Karpas-422 (cell line): ENCODE data around the gene TPK1. TPM values are rescaled to one million over a fixed set of nuclear protein-coding genes. Genes with fewer than 3 reads are reported as not detected.

ENCODE experiments used
- DNase-seq: peaks from one replicate; pipeline ENCODE4 v3.0.0-alpha.2; 2015
- H2AFZ ChIP-seq: fragments of 200-600 bp; sonication (generic); 2 replicates; pipeline ENCODE4 v1.6.1; 2014; ENCODE audit warnings: antibody characterized with exemption, low read length, mixed read lengths
- H3K27ac ChIP-seq: fragments of 200-600 bp; sonication (generic); 2 replicates; pipeline ENCODE4 v1.5.1; 2014; ENCODE audit warnings: mild to moderate bottlenecking, low read length, moderate library complexity
- H3K27me3 ChIP-seq: fragments of 200-600 bp; sonication (generic); 2 replicates; pipeline ENCODE4 v1.6.1; 2014; ENCODE audit warnings: low read length, mixed read lengths
- H3K36me3 ChIP-seq: fragments of 200-600 bp; sonication (generic); 2 replicates; pipeline ENCODE4 v1.6.1; 2014; ENCODE audit warnings: low read length, mixed read lengths; ENCODE audit not compliant: insufficient read depth
- H3K4me1 ChIP-seq: fragments of 200-600 bp; sonication (generic); 2 replicates; pipeline ENCODE4 v1.6.1; 2014; ENCODE audit warnings: mild to moderate bottlenecking, low read length, mixed read lengths
- H3K4me2 ChIP-seq: fragments of 200-600 bp; sonication (generic); 2 replicates; pipeline ENCODE4 v1.6.1; 2014; ENCODE audit warnings: low read length, low read depth, mild to moderate bottlenecking; ENCODE audit not compliant: poor library complexity, severe bottlenecking
- H3K4me3 ChIP-seq: fragments of 200-600 bp; sonication (generic); 2 replicates; pipeline ENCODE4 v1.5.1; 2014; ENCODE audit warnings: mild to moderate bottlenecking, antibody characterized with exemption, low read length, mixed read lengths
- H3K79me2 ChIP-seq: fragments of 200-600 bp; sonication (generic); 2 replicates; pipeline ENCODE4 v1.6.1; 2014; ENCODE audit warnings: mild to moderate bottlenecking, low read length, mixed read lengths
- H3K9ac ChIP-seq: fragments of 200-600 bp; sonication (generic); 2 replicates; pipeline ENCODE4 v1.6.0; 2014; ENCODE audit warnings: low read length
- H3K9me2 ChIP-seq: fragments of 200-600 bp; sonication (generic), shearing (Covaris generic); replicated peaks from 2 replicates; pipeline ENCODE4 v1.6.0; 2014; ENCODE audit warnings: mild to moderate bottlenecking, low read length, moderate library complexity; ENCODE audit not compliant: insufficient read depth
- H3K9me3 ChIP-seq: fragments of 300-700, 200-600 bp; sonication (generic); 2 replicates; pipeline ENCODE4 v1.6.1; 2014; ENCODE audit warnings: low read length, mixed read lengths
- H4K20me1 ChIP-seq: fragments of 200-600 bp; sonication (generic); 2 replicates; pipeline ENCODE4 v1.6.1; 2014; ENCODE audit warnings: mild to moderate bottlenecking, antibody characterized with exemption, low read length, low read depth; ENCODE audit not compliant: insufficient read depth
- total RNA-seq: library from RNA; depleted of rRNA; stranded (reverse); fragments of >200 nt; shearing (Covaris generic); gene quantifications from 2 replicates; pipeline ENCODE4 v1.2.3, GENCODE V29; 2014; ENCODE audit warnings: low replicate concordance; rRNA removed

Gene TPK1
- total RNA-seq: 2.8 and 11.5 TPM in 2 replicates

- Histone ChIP-seq H4K20me1 (no peaks in the 10 kb centered on the region), H3K27ac (peak within 1 kb of the TSS; percentile 45), H3K4me2 (peak within 1 kb of the TSS; percentile 92)
Measured at GRCh38 chr7:144835652-144836544, at the start of gene TPK1. Gene TPK1, minus strand, starts transcription at chr7:144836053. Its CDS starts 451 bp downstream, at chr7:144835602.

GRCh38 chr7:144885478-144885877, 49.6 kb upstream of the TPK1 start:
- no peak overlapping the region for H3K4me2 ChIP-seq
- H3K4me3 ChIP-seq: no peak overlapping the region
- H3K79me2 ChIP-seq: no peaks in the 10 kb centered on the region
- H3K9me3 ChIP-seq: no peaks in the 10 kb centered on the region
- no peak for DNase-seq
- no peaks in the 10 kb centered on the region for H3K4me1 ChIP-seq
- H3K27ac ChIP-seq: no peak overlapping the region
- H2AFZ ChIP-seq: no peak overlapping the region
- H3K27me3 ChIP-seq: no peaks in the 10 kb centered on the region
- H3K9me2 ChIP-seq: no peaks in the 10 kb centered on the region
- H3K36me3 ChIP-seq: no peaks in the 10 kb centered on the region
- H3K9ac ChIP-seq: no peak overlapping the region
- no peaks in the 10 kb centered on the region for H4K20me1 ChIP-seq

More at GRCh38 chr7:144835652-144836544, at the start of gene TPK1:
- Histone ChIP-seq H2AFZ (peak within 1 kb of the TSS; percentile 94), H3K4me3 (peak within 1 kb of the TSS; percentile 71), H3K9me3 (no peaks in the 10 kb centered on the region), H3K79me2 (no peaks in the 10 kb centered on the region), H3K36me3 (no peaks in the 10 kb centered on the region), H3K27me3 (no peaks in the 10 kb centered on the region), H3K9me2 (no peaks in the 10 kb centered on the region), H3K9ac (peak within 1 kb of the TSS; percentile 77), H3K4me1 (peaks cover 17% of the 10 kb centered on the region)
- DNase-seq: peak; percentile 95

- H3K9me2 ChIP-seq: no peaks in the 10 kb centered on the region
- no peaks in the 10 kb centered on the region for H3K9me3 ChIP-seq
- H4K20me1 ChIP-seq: no peaks in the 10 kb centered on the region
- no peak overlapping the region for H3K9ac ChIP-seq
- no peaks in the 10 kb centered on the region for H3K79me2 ChIP-seq
- no peak overlapping the region for H3K4me2 ChIP-seq
- H3K36me3 ChIP-seq: no peaks in the 10 kb centered on the region
- no peaks in the 10 kb centered on the region for H3K4me1 ChIP-seq
- H2AFZ ChIP-seq: no peak overlapping the region
- H3K4me3 ChIP-seq: no peak overlapping the region
- DNase-seq: no peak
- no peaks in the 10 kb centered on the region for H3K27me3 ChIP-seq
- no peak overlapping the region for H3K27ac ChIP-seq
Measured at GRCh38 chr7:144884896-144885295, 49.0 kb upstream of the TPK1 start.

- no peaks in the 10 kb centered on the region for H3K9me2 ChIP-seq
- no peak overlapping the region for H3K27ac ChIP-seq
- no peak for DNase-seq
- no peak overlapping the region for H3K9ac ChIP-seq
- no peaks in the 10 kb centered on the region for H4K20me1 ChIP-seq
- H3K4me3 ChIP-seq: no peak overlapping the region
- no peak overlapping the region for H3K4me2 ChIP-seq
- no peaks in the 10 kb centered on the region for H3K79me2 ChIP-seq
- H3K27me3 ChIP-seq: no peaks in the 10 kb centered on the region
- H2AFZ ChIP-seq: no peak overlapping the region
- H3K9me3 ChIP-seq: no peaks in the 10 kb centered on the region
- H3K4me1 ChIP-seq: no peaks in the 10 kb centered on the region
- H3K36me3 ChIP-seq: no peaks in the 10 kb centered on the region
Measured at GRCh38 chr7:144873316-144873845, 37.5 kb upstream of the TPK1 start.

- H4K20me1 ChIP-seq: no peaks in the 10 kb centered on the region
- no peaks in the 10 kb centered on the region for H3K4me1 ChIP-seq
- H3K36me3 ChIP-seq: no peaks in the 10 kb centered on the region
- H3K27ac ChIP-seq: no peak overlapping the region
- no peaks in the 10 kb centered on the region for H3K79me2 ChIP-seq
- no peak overlapping the region for H3K4me2 ChIP-seq
- no peaks in the 10 kb centered on the region for H3K9me3 ChIP-seq
- H3K9ac ChIP-seq: no peak overlapping the region
- no peaks in the 10 kb centered on the region for H3K27me3 ChIP-seq
- no peak overlapping the region for H2AFZ ChIP-seq
- DNase-seq: no peak
- H3K4me3 ChIP-seq: no peak overlapping the region
- no peaks in the 10 kb centered on the region for H3K9me2 ChIP-seq
Measured at GRCh38 chr7:144869082-144869481, 33.2 kb upstream of the TPK1 start.

- no peaks in the 10 kb centered on the region for H3K27me3 ChIP-seq
- H3K9ac ChIP-seq: no peak overlapping the region
- no peaks in the 10 kb centered on the region for H3K36me3 ChIP-seq
- H3K9me2 ChIP-seq: no peaks in the 10 kb centered on the region
- no peak overlapping the region for H3K27ac ChIP-seq
- DNase-seq: no peak
- no peaks in the 10 kb centered on the region for H3K79me2 ChIP-seq
- H2AFZ ChIP-seq: no peak overlapping the region
- no peak overlapping the region for H3K4me2 ChIP-seq
- no peaks in the 10 kb centered on the region for H3K9me3 ChIP-seq
- no peak overlapping the region for H3K4me3 ChIP-seq
- no peaks in the 10 kb centered on the region for H3K4me1 ChIP-seq
- H4K20me1 ChIP-seq: no peaks in the 10 kb centered on the region
Measured at GRCh38 chr7:144866189-144866588, 30.3 kb upstream of the TPK1 start.

GRCh38 chr7:144863320-144863647, 27.4 kb upstream of the TPK1 start:
- no peaks in the 10 kb centered on the region for H4K20me1 ChIP-seq
- no peak overlapping the region for H2AFZ ChIP-seq
- H3K9me2 ChIP-seq: no peaks in the 10 kb centered on the region
- no peak overlapping the region for H3K4me3 ChIP-seq
- no peaks in the 10 kb centered on the region for H3K4me1 ChIP-seq
- H3K4me2 ChIP-seq: no peak overlapping the region
- H3K27me3 ChIP-seq: no peaks in the 10 kb centered on the region
- H3K36me3 ChIP-seq: no peaks in the 10 kb centered on the region
- H3K79me2 ChIP-seq: no peaks in the 10 kb centered on the region
- no peak for DNase-seq
- H3K9me3 ChIP-seq: no peaks in the 10 kb centered on the region
- H3K27ac ChIP-seq: no peak overlapping the region
- H3K9ac ChIP-seq: no peak overlapping the region

GRCh38 chr7:144862612-144863319, 26.9 kb upstream of the TPK1 start:
- DNase-seq: no peak
- Histone ChIP-seq H2AFZ (no peak overlapping the region), H3K27ac (no peak overlapping the region), H3K4me2 (no peak overlapping the region), H3K4me3 (no peak overlapping the region), H3K36me3 (no peaks in the 10 kb centered on the region), H4K20me1 (no peaks in the 10 kb centered on the region), H3K27me3 (no peaks in the 10 kb centered on the region), H3K9ac (no peak overlapping the region), H3K9me2 (no peaks in the 10 kb centered on the region), H3K79me2 (no peaks in the 10 kb centered on the region), H3K4me1 (no peaks in the 10 kb centered on the region), H3K9me3 (no peaks in the 10 kb centered on the region)
